NCI-H128 (cell line): ENCODE results near the gene PCDHA1.

Experiments
- DNase-seq: peaks from one replicate; lab custom pipeline; 2025; ENCODE audit not compliant: unreplicated experiment; lab: John Stamatoyannopoulos, UW

Gene PCDHA1

DNA sequence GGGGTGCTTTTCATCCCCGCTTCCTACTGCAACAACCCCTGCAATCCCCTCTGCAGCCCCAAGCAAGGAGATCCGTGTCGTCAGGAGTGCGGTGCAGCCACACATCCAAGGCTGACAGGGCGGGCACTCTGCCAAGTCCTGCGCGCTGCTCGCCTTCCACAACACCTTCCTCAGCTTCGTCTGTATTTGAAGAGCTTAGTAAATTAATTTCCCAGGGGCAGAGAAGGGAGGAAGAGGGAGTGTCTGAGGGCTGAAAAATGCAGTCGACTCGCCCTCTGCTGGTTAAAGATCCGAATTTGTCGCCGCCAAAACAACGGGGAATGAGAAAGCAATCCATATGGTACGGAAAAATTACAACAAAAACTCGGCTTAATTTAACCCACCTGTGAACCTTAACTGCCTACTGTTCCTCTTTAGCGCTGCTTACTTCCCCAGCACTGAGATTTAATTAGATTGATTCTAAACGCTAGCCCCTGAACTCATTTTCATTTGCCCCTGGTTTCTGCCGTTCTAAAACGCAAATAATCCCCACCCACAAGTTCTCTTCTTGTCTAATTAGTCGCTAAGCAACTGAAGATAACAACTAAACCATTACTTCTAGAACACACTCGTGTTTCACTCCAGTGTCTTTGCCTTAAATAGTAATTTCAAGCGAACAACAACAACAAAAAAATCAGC is 254.3 kb downstream of the PCDHA1 start:
- DNase-seq, result peak; percentile 64

GRCh38 chr5:141040771-141041426 is 255.0 kb downstream of the PCDHA1 start:
- peak; percentile 92 for DNase-seq

GRCh38 chr5:141041427-141041785 is 255.5 kb downstream of the PCDHA1 start:
- DNase-seq, result no peak

- DNase-seq, result peak; percentile 3
Measured at GRCh38 chr5:141042555-141042954, 256.6 kb downstream of the PCDHA1 start.

GRCh38 chr5:141050622-141051520 is 264.9 kb downstream of the PCDHA1 start, which contains the start of gene PCDHB1:
Gene PCDHB1, plus strand, starts transcription at chr5:141051374. Its CDS starts 97 bp downstream, at chr5:141051471.
- peak; percentile 19 for DNase-seq

DNA sequence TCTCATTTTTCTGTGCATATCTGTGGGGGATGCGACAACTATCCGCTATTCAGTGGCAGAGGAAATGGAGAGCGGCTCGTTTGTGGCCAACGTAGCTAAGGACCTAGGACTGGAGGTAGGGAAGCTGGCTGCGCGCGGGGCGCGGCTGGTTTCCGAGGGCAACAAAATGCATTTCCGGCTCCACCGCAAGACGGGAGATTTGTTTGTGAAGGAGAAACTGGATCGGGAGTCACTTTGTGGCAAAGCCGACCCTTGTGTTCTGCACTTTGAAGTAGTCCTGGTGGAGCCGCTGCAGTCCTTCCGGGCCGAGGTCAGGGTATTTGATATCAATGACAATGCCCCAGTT is 265.6 kb downstream of the PCDHA1 start:
- DNase-seq, result no peak
